GM19099 (cell line): ENCODE results near the gene OR2T10.
"Not testable (repeated sequence)": the region's sequence is repeated elsewhere in the genome, so short reads cannot be mapped to it uniquely, and the experiment has no call there.

Experiments used
- POLR2A ChIP-seq: IDR thresholded peaks from 3 replicates; pipeline ENCODE4 v1.6.1; 2011; ENCODE audit warnings: low read depth; ENCODE audit not compliant: insufficient read length; ENCODE audit errors: extremely low read depth

OR2T10 gene

GRCh38 chr1:248593226-248593625 lies 4.3 kb downstream of the OR2T10 start:
- no peak for TF ChIP-seq POLR2A

GRCh38 chr1:248592655-248593054 lies 4.8 kb downstream of the OR2T10 start:
- no peak for TF ChIP-seq POLR2A

GRCh38 chr1:248590055-248590454 lies 7.4 kb downstream of the OR2T10 start:
- no peak for TF ChIP-seq POLR2A

- TF ChIP-seq POLR2A, result no peak
Observed at GRCh38 chr1:248589334-248589733, 8.2 kb downstream of the OR2T10 start.

- TF ChIP-seq POLR2A, result no peak
Observed at GRCh38 chr1:248585266-248585665, 12.2 kb downstream of the OR2T10 start.

GRCh38 chr1:248576260-248576980 lies 21.1 kb downstream of the OR2T10 start:
- TF ChIP-seq POLR2A, result no peak

- not testable (repeated sequence) for TF ChIP-seq POLR2A
Observed at GRCh38 chr1:248574657-248575056, 22.8 kb downstream of the OR2T10 start, which contains the start of gene OR2T34. Gene OR2T34 (minus strand): TSS chr1:248574757. CDS start chr1:248574757, 0 bp downstream.

- not testable (repeated sequence) for TF ChIP-seq POLR2A
Observed at GRCh38 chr1:248562672-248563071, 34.8 kb downstream of the OR2T10 start, which contains the start of gene OR2T29. Gene OR2T29 (minus strand): TSS chr1:248562772. CDS start chr1:248559491, 3,281 bp downstream.
